ENCODE data around the gene DOLPP1. TPM values are rescaled to one million over a fixed set of nuclear protein-coding genes. Genes with fewer than 3 reads are reported as not detected.

DOLPP1 gene
- total RNA-seq, 6 experiments from 2014 or later = 13.9 to 20.8 (median 15.6) TPM

DNA sequence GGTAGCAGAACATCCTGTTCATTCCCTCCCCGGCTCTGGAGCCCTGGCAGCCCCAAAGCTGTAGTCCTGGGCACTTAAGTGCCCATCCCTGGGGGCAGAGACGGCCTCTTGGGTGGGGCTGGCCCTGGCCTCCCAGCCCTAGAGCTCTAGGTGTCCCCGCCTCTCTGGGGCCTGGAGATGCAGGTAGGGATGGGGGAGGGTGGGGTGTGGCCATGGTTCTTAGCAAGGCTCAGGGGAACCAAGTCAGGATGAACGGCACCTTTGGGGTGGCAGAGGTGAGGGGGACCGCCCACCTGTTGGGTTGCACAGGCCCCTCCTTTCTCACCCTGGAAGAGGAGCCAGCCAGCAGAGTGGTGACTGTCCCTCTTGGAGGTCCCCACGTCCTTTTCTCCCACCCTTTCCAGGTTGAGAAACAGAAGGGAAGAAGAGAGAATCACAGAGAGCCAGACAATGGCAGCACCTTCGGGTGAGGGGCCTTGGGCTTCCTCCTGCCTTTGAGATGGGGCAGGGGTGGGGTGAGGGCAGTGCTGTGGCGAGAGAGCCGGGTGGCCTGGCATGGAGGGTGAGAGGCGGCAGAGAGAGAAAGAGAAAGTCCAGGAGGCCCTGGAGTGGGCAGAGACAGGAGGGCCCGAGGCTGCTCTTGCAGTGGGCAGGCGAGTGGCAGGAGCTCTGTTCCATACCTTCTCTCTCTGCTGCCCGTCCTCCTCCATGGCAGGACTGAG is 27.3 kb downstream of the DOLPP1 start:
- no peak for DNase-seq
- H3K27ac Mint-ChIP-seq = no peak overlapping the region
- TF ChIP-seq, protein P1, sequence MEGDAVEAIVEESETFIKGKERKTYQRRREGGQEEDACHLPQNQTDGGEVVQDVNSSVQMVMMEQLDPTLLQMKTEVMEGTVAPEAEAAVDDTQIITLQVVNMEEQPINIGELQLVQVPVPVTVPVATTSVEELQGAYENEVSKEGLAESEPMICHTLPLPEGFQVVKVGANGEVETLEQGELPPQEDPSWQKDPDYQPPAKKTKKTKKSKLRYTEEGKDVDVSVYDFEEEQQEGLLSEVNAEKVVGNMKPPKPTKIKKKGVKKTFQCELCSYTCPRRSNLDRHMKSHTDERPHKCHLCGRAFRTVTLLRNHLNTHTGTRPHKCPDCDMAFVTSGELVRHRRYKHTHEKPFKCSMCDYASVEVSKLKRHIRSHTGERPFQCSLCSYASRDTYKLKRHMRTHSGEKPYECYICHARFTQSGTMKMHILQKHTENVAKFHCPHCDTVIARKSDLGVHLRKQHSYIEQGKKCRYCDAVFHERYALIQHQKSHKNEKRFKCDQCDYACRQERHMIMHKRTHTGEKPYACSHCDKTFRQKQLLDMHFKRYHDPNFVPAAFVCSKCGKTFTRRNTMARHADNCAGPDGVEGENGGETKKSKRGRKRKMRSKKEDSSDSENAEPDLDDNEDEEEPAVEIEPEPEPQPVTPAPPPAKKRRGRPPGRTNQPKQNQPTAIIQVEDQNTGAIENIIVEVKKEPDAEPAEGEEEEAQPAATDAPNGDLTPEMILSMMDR (IDR thresholded peaks at IDR 0.05) = no peak
- H3K9me3 Mint-ChIP-seq = no peaks in the 10 kb centered on the region
- H3K36me3 Mint-ChIP-seq (ENCODE audit: low read depth) = peaks cover 5% of the 10 kb centered on the region; the same call in 1 of the 2 replicates
- H3K4me3 Mint-ChIP-seq = no peak overlapping the region
- no peaks in the 10 kb centered on the region for H3K27me3 Mint-ChIP-seq (ENCODE audit: insufficient read depth)
- H3K4me1 Mint-ChIP-seq (ENCODE audit: low read depth) = peaks cover 20% of the 10 kb centered on the region

DNA sequence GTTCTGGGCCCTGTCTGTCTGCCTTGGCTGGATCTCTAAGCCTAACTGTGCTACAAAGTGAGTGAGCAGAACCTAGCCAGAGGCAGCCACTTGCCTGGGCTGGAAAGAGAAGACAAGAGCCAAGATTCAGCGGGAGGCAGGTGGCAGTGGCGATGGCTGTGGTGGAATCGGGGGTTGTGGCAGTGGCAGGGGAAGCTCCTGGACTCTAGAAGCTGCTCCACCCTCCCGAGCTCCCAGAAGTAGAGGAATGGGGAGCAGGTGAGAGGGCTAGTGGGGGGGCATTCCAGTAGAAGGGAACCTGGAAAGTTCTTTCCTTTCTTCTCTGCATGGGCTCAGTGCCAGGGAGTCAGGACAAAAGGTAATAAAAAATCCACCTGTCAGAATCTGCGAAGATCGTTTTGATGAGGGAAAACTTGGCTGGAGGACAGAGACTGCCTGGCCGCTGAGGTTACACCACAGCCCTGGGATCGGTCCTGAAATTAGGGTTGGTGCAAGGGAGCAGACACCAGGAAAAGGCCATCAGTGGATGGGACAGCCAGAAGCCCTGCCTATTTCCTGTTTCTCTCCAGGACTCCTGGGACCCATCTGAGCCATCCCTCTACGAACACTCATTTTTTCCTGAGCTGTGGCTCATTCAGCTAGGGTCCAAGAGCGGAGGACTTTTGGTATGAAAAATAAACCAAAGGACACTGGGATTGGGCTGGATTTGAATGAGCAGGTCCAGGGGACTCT is 28.1 kb downstream of the DOLPP1 start:
- DNase-seq = no peak
- H3K4me3 Mint-ChIP-seq = peak overlapping the region; percentile 90
- peak overlapping the region; percentile 67; the same call in 1 of the 2 replicates for H3K27ac Mint-ChIP-seq
- TF ChIP-seq, protein P1 (IDR thresholded peaks at IDR 0.05) = no peak
- peaks cover 5% of the 10 kb centered on the region; the same call in 1 of the 2 replicates for H3K36me3 Mint-ChIP-seq (ENCODE audit: low read depth)
- H3K27me3 Mint-ChIP-seq (ENCODE audit: insufficient read depth) = no peaks in the 10 kb centered on the region
- peaks cover 20% of the 10 kb centered on the region for H3K4me1 Mint-ChIP-seq (ENCODE audit: low read depth)
- no peaks in the 10 kb centered on the region for H3K9me3 Mint-ChIP-seq

DNA sequence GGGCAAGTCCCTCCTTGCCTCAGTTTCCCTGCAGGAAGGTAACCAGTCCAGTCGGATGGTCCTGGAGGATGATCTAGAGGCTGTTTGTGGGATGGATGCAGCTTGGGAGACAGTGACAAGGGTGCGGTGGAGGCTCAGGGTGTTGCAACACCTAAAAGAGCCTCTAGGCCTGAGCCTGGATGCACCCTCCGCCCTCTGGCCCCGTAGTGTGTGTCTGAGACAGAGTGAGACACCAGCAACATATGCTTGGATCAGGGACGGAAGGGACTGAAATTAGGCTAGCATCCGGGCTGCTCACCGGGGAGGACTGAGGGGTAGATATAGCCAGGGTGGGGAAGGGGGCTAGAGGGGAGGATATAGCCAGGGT is 28.6 kb downstream of the DOLPP1 start:
- Mint-ChIP-seq H3K27ac (peak overlapping the region; percentile 67; the same call in 1 of the 2 replicates), H3K27me3 (ENCODE audit: insufficient read depth) (no peaks in the 10 kb centered on the region), H3K4me3 (peak overlapping the region; percentile 90), H3K36me3 (ENCODE audit: low read depth) (peaks cover 5% of the 10 kb centered on the region; the same call in 1 of the 2 replicates), H3K4me1 (ENCODE audit: low read depth) (peaks cover 22% of the 10 kb centered on the region), H3K9me3 (no peaks in the 10 kb centered on the region)
- peak; percentile 20 for DNase-seq
- TF ChIP-seq, protein P1 (IDR thresholded peaks at IDR 0.05) = no peak

DNA sequence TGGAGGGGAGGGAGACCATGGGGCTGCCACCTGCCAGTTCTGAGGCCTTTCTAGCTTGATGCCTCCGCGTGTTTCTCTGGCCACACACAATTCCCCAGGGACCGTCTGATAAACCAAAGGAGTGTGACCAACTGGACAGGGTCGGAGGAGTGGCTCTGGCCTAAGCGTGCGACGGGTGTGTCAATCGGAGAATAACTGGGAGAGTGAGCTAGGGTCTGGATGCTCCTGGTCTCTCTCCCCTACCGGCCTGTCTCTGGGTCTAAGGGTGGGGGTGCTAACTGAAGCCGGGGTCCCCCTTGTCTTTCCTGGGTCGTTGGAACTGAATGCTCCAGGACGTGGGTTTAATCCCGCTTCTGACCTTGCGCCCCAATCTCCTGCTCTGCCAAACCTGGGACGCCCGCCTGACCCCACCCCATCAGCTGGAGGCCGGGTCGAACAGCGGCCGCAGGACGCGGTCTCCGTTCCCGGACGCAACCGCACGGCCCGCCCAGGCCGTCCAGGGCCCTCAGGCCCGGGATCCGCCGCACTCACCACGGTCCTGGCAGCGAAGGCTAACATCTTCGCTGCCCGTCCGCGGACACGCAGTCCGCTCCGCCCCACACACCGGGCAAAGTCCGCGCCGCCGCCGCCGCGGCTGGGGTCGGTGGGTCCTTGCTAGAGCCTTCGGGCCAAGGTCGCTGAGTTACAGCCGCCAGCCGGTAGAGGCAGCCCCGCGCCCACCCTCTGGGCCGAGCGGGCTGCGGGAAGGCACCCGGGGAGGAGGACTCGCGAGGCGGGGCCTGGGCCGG is 29.2 kb downstream of the DOLPP1 start:
- DNase-seq = peak; percentile 7
- Mint-ChIP-seq H3K9me3 (no peaks in the 10 kb centered on the region), H3K27me3 (ENCODE audit: insufficient read depth) (no peaks in the 10 kb centered on the region), H3K36me3 (ENCODE audit: low read depth) (peaks cover 5% of the 10 kb centered on the region; the same call in 1 of the 2 replicates), H3K4me3 (peak overlapping the region; percentile 90), H3K4me1 (ENCODE audit: low read depth) (peaks cover 28% of the 10 kb centered on the region), H3K27ac (peak overlapping the region; percentile 67; the same call in 1 of the 2 replicates)
- TF ChIP-seq, protein P1 (IDR thresholded peaks at IDR 0.05) = no peak

DNA sequence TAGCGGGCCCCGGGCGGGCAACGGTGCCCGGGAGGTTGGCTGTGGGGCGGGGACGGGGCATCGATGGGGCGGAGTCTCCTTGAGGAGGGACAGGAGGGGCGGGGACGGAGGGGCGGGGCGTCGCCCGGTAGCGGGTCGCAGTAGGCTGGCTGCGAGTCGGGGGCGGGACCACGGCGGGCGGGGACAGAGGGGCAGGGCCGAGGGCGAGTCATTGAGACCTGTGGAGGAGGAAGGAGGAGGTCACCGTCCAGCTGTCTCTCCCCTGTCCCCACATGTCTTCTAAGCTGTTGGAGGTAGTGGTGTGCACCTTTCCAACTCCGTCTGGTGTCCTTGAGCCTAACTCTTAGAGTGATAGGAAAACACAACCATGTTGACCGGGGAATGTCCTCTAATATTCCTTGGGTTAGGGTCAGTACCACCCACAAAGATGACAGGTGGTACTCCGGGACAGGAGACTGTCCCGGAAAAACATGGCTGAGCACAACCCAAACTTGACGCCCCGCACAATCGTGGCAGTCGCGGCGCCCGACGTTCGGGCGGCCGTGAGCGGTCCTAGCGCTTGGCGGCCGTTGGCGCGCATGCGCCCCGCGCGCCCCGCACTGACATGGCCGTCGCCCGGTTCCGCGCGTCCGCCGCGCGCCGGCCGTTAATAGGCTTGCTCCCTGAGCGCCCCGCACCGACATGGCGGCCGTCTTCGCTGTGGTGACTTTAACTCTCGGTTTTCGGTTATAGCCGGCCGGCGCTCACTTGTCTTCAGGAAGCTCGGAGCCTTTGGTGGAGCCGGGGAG is 30.0 kb downstream of the DOLPP1 start, which contains the start of the genes CRAT and PTPA:
TSS of gene CRAT (minus strand) at position 54 of the 788 bp plus-strand sequence. CDS start 284 bp downstream, outside the sequence.
TSS of gene PTPA (plus strand) at position 676 of the 788 bp plus-strand sequence. CDS start 186 bp downstream, outside the sequence.
- no peaks in the 10 kb centered on the region for H3K27me3 Mint-ChIP-seq (ENCODE audit: insufficient read depth)
- peaks cover 29% of the 10 kb centered on the region for H3K4me1 Mint-ChIP-seq (ENCODE audit: low read depth)
- H3K9me3 Mint-ChIP-seq = no peaks in the 10 kb centered on the region
- DNase-seq = peak; percentile 90
- H3K4me3 Mint-ChIP-seq = peak within 1 kb of the TSS; percentile 90
- H3K27ac Mint-ChIP-seq = peak within 1 kb of the TSS; percentile 96
- H3K36me3 Mint-ChIP-seq (ENCODE audit: low read depth) = peaks cover 5% of the 10 kb centered on the region; the same call in 1 of the 2 replicates
- TF ChIP-seq, protein P1 (IDR thresholded peaks at IDR 0.05) = no peak

Data from HFFc6 (cell line).